HEK293 (cell line): Measurements from ENCODE around the gene ALB.

ENCODE experiments used
- CTCF ChIA-PET: fragments of 350-600 bp; formaldehyde crosslinking; extraction: SDS; loops from one replicate; lab custom pipeline; 2021; ENCODE audit warnings: antibody characterized with exemption; lab: Yijun Ruan, JAX
- POLR2A ChIA-PET: fragments of 300-600 bp; formaldehyde crosslinking; extraction: SDS; loops from one replicate; lab custom pipeline; 2020; ENCODE audit warnings: antibody characterized with exemption, inconsistent platforms; lab: Yijun Ruan, JAX
- H3K27ac ChIP-seq: fragments of 200-500 bp; sonication (Bioruptor generic); 2 replicates; pipeline ENCODE4 v1.5.1; 2014; ENCODE audit warnings: low read depth, low read length, control low read depth, inconsistent platforms; ENCODE audit errors: extremely low read depth
- H3K36me3 ChIP-seq, 2 experiments: fragments of 200-500 bp in 1 of 2; sonication (Bioruptor generic) in 1 of 2; 1 replicate in 1 of 2; 2 replicates in 1 of 2; pipeline ENCODE4 v1.5.1; 2014 to 2017; ENCODE audit warnings: inconsistent platforms in 2 of 2, low read length in 2 of 2; ENCODE audit not compliant: control insufficient read depth in 2 of 2, insufficient read depth in 1 of 2
- H3K4me1 ChIP-seq: fragments of 200-500 bp; sonication (Bioruptor generic); 2 replicates; pipeline ENCODE4 v1.5.1; 2014; ENCODE audit warnings: mild to moderate bottlenecking, low read length, inconsistent platforms; ENCODE audit not compliant: control insufficient read depth, insufficient read depth
- H3K4me3 ChIP-seq: 2 replicates; pipeline ENCODE4 v1.5.1; 2011; ENCODE audit warnings: low read depth, mild to moderate bottlenecking, control low read depth, low read length, moderate library complexity
- H3K9me3 ChIP-seq: fragments of 200-500 bp; sonication (Bioruptor generic); 2 replicates; pipeline ENCODE4 v1.5.1; 2014; ENCODE audit warnings: low read depth, low read length, inconsistent platforms; ENCODE audit not compliant: control insufficient read depth, insufficient read depth
- KLF17 ChIP-seq: fragments of 450-650 bp; formaldehyde crosslinking; IDR thresholded peaks from 2 replicates; pipeline ENCODE4 v1.5.1; 2016; ENCODE audit warnings: missing biosample characterization, missing genetic modification characterization
- MZF1 ChIP-seq: fragments of 450-650 bp; formaldehyde crosslinking; IDR thresholded peaks from 2 replicates; pipeline ENCODE4 v1.5.1; 2017; ENCODE audit warnings: missing biosample characterization, missing genetic modification characterization, borderline replicate concordance
- OVOL3 ChIP-seq: fragments of 450-650 bp; formaldehyde crosslinking; IDR thresholded peaks from 2 replicates; pipeline ENCODE4 v1.5.1; 2016; ENCODE audit warnings: missing biosample characterization, missing genetic modification characterization
- PRDM2 ChIP-seq: fragments of 450-650 bp; formaldehyde crosslinking; IDR thresholded peaks from 2 replicates; pipeline ENCODE4 v1.5.1; 2016; ENCODE audit warnings: missing biosample characterization, missing genetic modification characterization, borderline replicate concordance
- TRIM28 ChIP-seq: IDR thresholded peaks from 2 replicates; pipeline ENCODE4 v1.6.1; 2011; ENCODE audit warnings: low read length, control low read depth, borderline replicate concordance
- ZBTB10 ChIP-seq: fragments of 450-650 bp; formaldehyde crosslinking; IDR thresholded peaks from 2 replicates; pipeline ENCODE4 v1.5.1; 2016; ENCODE audit warnings: missing biosample characterization, missing genetic modification characterization
- ZBTB11 ChIP-seq: fragments of 450-650 bp; formaldehyde crosslinking; conservative IDR thresholded peaks from 2 replicates; pipeline ENCODE4 v1.5.1; 2016; ENCODE audit warnings: low read depth, missing biosample characterization, missing genetic modification characterization
- ZNF114 ChIP-seq: fragments of 450-650 bp; formaldehyde crosslinking; IDR thresholded peaks from 2 replicates; pipeline ENCODE4 v1.5.0; 2017; ENCODE audit warnings: missing biosample characterization, missing genetic modification characterization
- ZNF175 ChIP-seq: fragments of 450-650 bp; formaldehyde crosslinking; IDR thresholded peaks from 2 replicates; pipeline ENCODE4 v1.5.1; 2016; ENCODE audit warnings: missing biosample characterization, missing genetic modification characterization
- ZNF211 ChIP-seq: fragments of 450-650 bp; formaldehyde crosslinking; IDR thresholded peaks from 2 replicates; pipeline ENCODE4 v1.5.1; 2016; ENCODE audit warnings: low read depth, missing biosample characterization, missing genetic modification characterization
- ZNF214 ChIP-seq: fragments of 450-650 bp; formaldehyde crosslinking; IDR thresholded peaks from 2 replicates; pipeline ENCODE4 v1.5.1; 2017; ENCODE audit warnings: missing biosample characterization, mild to moderate bottlenecking, missing genetic modification characterization, borderline replicate concordance
- ZNF311 ChIP-seq: fragments of 450-650 bp; formaldehyde crosslinking; IDR thresholded peaks from 2 replicates; pipeline ENCODE4 v1.5.1; 2017; ENCODE audit warnings: missing biosample characterization, missing genetic modification characterization, borderline replicate concordance
- ZNF433 ChIP-seq: fragments of 450-650 bp; formaldehyde crosslinking; IDR thresholded peaks from 2 replicates; pipeline ENCODE4 v1.5.1; 2016; ENCODE audit warnings: missing biosample characterization, missing genetic modification characterization, low read depth
- ZNF501 ChIP-seq: fragments of 450-650 bp; formaldehyde crosslinking; IDR thresholded peaks from 2 replicates; pipeline ENCODE4 v1.5.1; 2016; ENCODE audit warnings: missing biosample characterization, missing genetic modification characterization
- ZNF521 ChIP-seq: fragments of 450-650 bp; formaldehyde crosslinking; IDR thresholded peaks from 2 replicates; pipeline ENCODE4 v1.5.1; 2017; ENCODE audit warnings: missing biosample characterization, mild to moderate bottlenecking, missing genetic modification characterization
- ZNF610 ChIP-seq: fragments of 450-650 bp; formaldehyde crosslinking; IDR thresholded peaks from 2 replicates; pipeline ENCODE4 v1.5.1; 2016; ENCODE audit warnings: missing biosample characterization, missing genetic modification characterization, borderline replicate concordance
- ZNF76 ChIP-seq: fragments of 450-650 bp; formaldehyde crosslinking; IDR thresholded peaks from 2 replicates; pipeline ENCODE4; 2016; ENCODE audit warnings: low read depth, missing biosample characterization, missing genetic modification characterization, borderline replicate concordance
- ZSCAN30 ChIP-seq: fragments of 450-650 bp; IDR thresholded peaks from 2 replicates; pipeline ENCODE4 v1.5.1; 2018; ENCODE audit warnings: missing biosample characterization, mild to moderate bottlenecking, missing genetic modification characterization, moderate library complexity

Gene ALB

GRCh38 chr4:73448448-73449203 lies 44.5 kb downstream of the ALB start:
- Histone ChIP-seq H3K36me3 (no peaks in the 10 kb centered on the region), H3K27ac (no peak overlapping the region), H3K9me3 (no peaks in the 10 kb centered on the region), H3K4me3 (no peak overlapping the region), H3K4me1 (no peaks in the 10 kb centered on the region)
- TF ChIP-seq ZNF76 (tag by site-specific recombination) (no peak), PRDM2 (no peak), KLF17 (no peak), ZNF114 (no peak), ZNF610 (tag by site-specific recombination) (no peak), ZNF433 (tag by site-specific recombination) (no peak), TRIM28 (no peak), ZSCAN30 (tag by site-specific recombination) (no peak), ZNF521 (no peak), OVOL3 (tag by site-specific recombination) (no peak), ZNF501 (tag by site-specific recombination) (no peak), ZNF311 (tag by site-specific recombination) (no peak), ZBTB10 (tag by site-specific recombination) (no peak), ZNF175 (tag by site-specific recombination) (no peak), ZNF214 (tag by site-specific recombination) (no peak), MZF1 (tag by site-specific recombination) (no peak), ZNF211 (no peak), ZBTB11 (tag by site-specific recombination) (no peak)
- ChIA-PET POLR2A (no interaction called here), CTCF (interaction anchor here (0.7 to 1.2 kb wide), 2 partner anchors 138 to 195 kb away, joined by 3 to 5 read pairs; no protein-coding TSS in a partner anchor)
